K562 (cell line): ENCODE results near the gene ZNF609. TPM values are rescaled to one million over a fixed set of nuclear protein-coding genes. Genes with fewer than 3 reads are reported as not detected.

Experiments used
- ATAC-seq: fragments of 200-7000 bp; cut with Tn5 transposase; 3 replicates; pipeline ENCODE4 v1.9.1; 2020; ENCODE audit warnings: moderate library complexity
- BruUV-seq: library from RNA; stranded (reverse); fragments of 400-500 nt; replicated peaks from 2 replicates; lab custom pipeline; 2021; lab: Mats Ljungman, UMichigan
- CTCF ChIA-PET: fragments of 300-600 bp; formaldehyde crosslinking; extraction: SDS; loops from one replicate; lab custom pipeline; 2021; ENCODE audit warnings: low intra/inter-chr PET ratio; lab: Yijun Ruan, JAX
- POLR2A ChIA-PET: fragments of 300-600, 350-650 bp; sonication (Branson Sonifier 250); formaldehyde crosslinking; extraction: SDS; loops from one replicate; lab custom pipeline; 2021; ENCODE audit warnings: antibody characterized with exemption, inconsistent platforms; lab: Yijun Ruan, JAX
- DNase-seq, 4 experiments: peaks; one replicate each; pipeline versions ENCODE4 v3.0.0 to v3.0.0-alpha.2; 2011 to 2018; ENCODE audit warnings: low spot score in 3 of 4, mixed read lengths in 3 of 4; ENCODE audit errors: extremely low read depth in 1 of 4
- FAIRE-seq: peaks from 2 replicates; lab custom pipeline; 2011; peaks lifted over from hg19 to GRCh38; lab: Jason Lieb, UNC
- H2AFZ ChIP-seq: 2 replicates; pipeline ENCODE4 v1.6.0; 2011; ENCODE audit warnings: low read depth, low read length, control low read depth, inconsistent platforms
- H3K27ac ChIP-seq: fragments of 200-600 bp; 3 replicates; pipeline ENCODE4 v1.8.0; 2011; ENCODE audit warnings: low read depth, mild to moderate bottlenecking, control low read depth, inconsistent platforms, low read length, moderate library complexity, mixed read lengths; ENCODE audit errors: extremely low read depth
- H3K27me3 ChIP-seq, 2 experiments: fragments of 300-600 bp in 1 of 2; 2 replicates in 1 of 2; 3 replicates in 1 of 2; pipeline versions ENCODE4 v1.6.0 to v1.8.0; 2011; ENCODE audit warnings: inconsistent platforms in 2 of 2, low read length in 2 of 2, mild to moderate bottlenecking in 1 of 2, mixed read lengths in 1 of 2, moderate library complexity in 1 of 2; ENCODE audit not compliant: control insufficient read depth in 2 of 2, insufficient read depth in 2 of 2
- H3K36me3 ChIP-seq: fragments of 300-600 bp; 3 replicates; pipeline ENCODE4 v1.8.0; 2011; ENCODE audit warnings: mild to moderate bottlenecking, low read length, inconsistent platforms; ENCODE audit not compliant: control insufficient read depth, insufficient read depth
- H3K4me1 ChIP-seq, 2 experiments: fragments of 200-600 bp in 1 of 2; replicated peaks in 1 of 2; 2 replicates in 1 of 2; 3 replicates in 1 of 2; pipeline versions ENCODE4 v1.5.1 to v1.8.0; 2011; ENCODE audit warnings: inconsistent platforms in 2 of 2, low read length in 2 of 2, mild to moderate bottlenecking in 1 of 2, mixed read lengths in 1 of 2, moderate library complexity in 1 of 2; ENCODE audit not compliant: control insufficient read depth in 2 of 2, insufficient read depth in 2 of 2
- H3K4me2 ChIP-seq: 2 replicates; pipeline ENCODE4 v1.6.1; 2011; ENCODE audit warnings: low read length, control low read depth, inconsistent platforms, mixed read lengths; ENCODE audit not compliant: insufficient read depth
- H3K4me3 ChIP-seq: fragments of 200-600 bp; sonication (generic), shearing (Covaris generic); 2 replicates; pipeline ENCODE4 v1.5.1; 2016; ENCODE audit warnings: control low read depth, inconsistent platforms
- H3K79me2 ChIP-seq: fragments of 200-600 bp; 3 replicates; pipeline ENCODE4 v1.8.0; 2011; ENCODE audit warnings: low read length, inconsistent platforms; ENCODE audit not compliant: control insufficient read depth, insufficient read depth
- H3K9ac ChIP-seq, 2 experiments: 2 replicates each; pipeline versions ENCODE4 v1.6.0 to v1.6.1; 2011; ENCODE audit warnings: low read depth in 2 of 2, low read length in 2 of 2, control low read depth in 1 of 2, inconsistent platforms in 1 of 2, mild to moderate bottlenecking in 1 of 2, mixed read lengths in 1 of 2; ENCODE audit not compliant: insufficient read depth in 1 of 2
- H3K9me1 ChIP-seq: one replicate; pipeline ENCODE4 v1.6.0; 2011; ENCODE audit warnings: inconsistent platforms, mild to moderate bottlenecking, low read length, moderate library complexity; ENCODE audit not compliant: control insufficient read depth, insufficient read depth
- H3K9me3 ChIP-seq: replicated peaks from 2 replicates; pipeline ENCODE4 v1.5.1; 2011; ENCODE audit warnings: low read depth, low read length, inconsistent platforms; ENCODE audit not compliant: control insufficient read depth, insufficient read depth
- H4K20me1 ChIP-seq: replicated peaks from 2 replicates; pipeline ENCODE4 v1.6.1; 2011; ENCODE audit warnings: low read length, inconsistent platforms, mixed read lengths; ENCODE audit not compliant: control insufficient read depth, insufficient read depth
- ARHGAP35 ChIP-seq: fragments of 450-650 bp; IDR thresholded peaks from 2 replicates; pipeline ENCODE4 v1.6.1; 2018; ENCODE audit not compliant: partially characterized antibody
- CAMTA2 ChIP-seq: fragments of 250-450 bp; sonication (Bioruptor Pico); conservative IDR thresholded peaks from 2 replicates; pipeline ENCODE4 v1.5.1; 2022
- ETV6 ChIP-seq, 3 experiments: fragments of 150-350 bp in 1 of 3; sonication (generic) in 1 of 3; formaldehyde crosslinking in 1 of 3; IDR thresholded peaks; 2 replicates each; pipeline versions ENCODE4 v1.6.1 to v1.8.0; 2014 to 2022; ENCODE audit warnings: borderline replicate concordance in 2 of 3, low read depth in 2 of 3, antibody characterized with exemption in 1 of 3, low read length in 1 of 3, mild to moderate bottlenecking in 1 of 3, missing genetic modification reagents in 1 of 3
- FOXJ2 ChIP-seq: fragments of 200-800 bp; sonication (Bioruptor generic); IDR thresholded peaks from 2 replicates; pipeline ENCODE4 v1.6.1; 2016; ENCODE audit warnings: missing genetic modification characterization, missing compliant biosample characterization
- HOXB6 ChIP-seq: fragments of 250-450 bp; sonication (Bioruptor Pico); IDR thresholded peaks from 2 replicates; pipeline ENCODE4 v1.5.1; 2022; ENCODE audit warnings: mild to moderate bottlenecking, borderline replicate concordance
- JUN ChIP-seq, 2 experiments: sonication (generic) in 1 of 2; formaldehyde crosslinking in 1 of 2; IDR thresholded peaks; 2 replicates each; pipeline versions ENCODE4 v1.6.1 to v1.8.0; 2012 to 2022; ENCODE audit warnings: borderline replicate concordance in 2 of 2, mild to moderate bottlenecking in 2 of 2, improper control_type of control experiment in 1 of 2, low read depth in 1 of 2, low read length in 1 of 2, missing genetic modification reagents in 1 of 2
- MAFG ChIP-seq: fragments of 450-650 bp; conservative IDR thresholded peaks from 2 replicates; pipeline ENCODE4 v1.6.1; 2016; ENCODE audit warnings: missing genetic modification characterization, missing compliant biosample characterization
- SAFB ChIP-seq: fragments of 200-400 bp; formaldehyde crosslinking; IDR thresholded peaks from 2 replicates; pipeline ENCODE4 v1.6.1; 2017; ENCODE audit warnings: low read depth, low read length, borderline replicate concordance
- STAT5A ChIP-seq: IDR thresholded peaks from 2 replicates; pipeline ENCODE4 v1.6.1; 2012; ENCODE audit warnings: low read length, inconsistent platforms, borderline replicate concordance
- TAF9B ChIP-seq: fragments of 450-650 bp; IDR thresholded peaks from 2 replicates; pipeline ENCODE4 v1.6.1; 2018; ENCODE audit warnings: mild to moderate bottlenecking; ENCODE audit not compliant: partially characterized antibody
- TCF3 ChIP-seq: sonication (generic); formaldehyde crosslinking; IDR thresholded peaks from 2 replicates; pipeline ENCODE4 v1.4.0; 2020; ENCODE audit warnings: mild to moderate bottlenecking, missing genetic modification reagents
- ZBED1 ChIP-seq: IDR thresholded peaks from 2 replicates; pipeline ENCODE4 v1.6.1; 2014
- ZNF431 ChIP-seq: sonication (generic); formaldehyde crosslinking; IDR thresholded peaks from 2 replicates; pipeline ENCODE4 v1.8.0; 2022; ENCODE audit warnings: mild to moderate bottlenecking, missing genetic modification reagents
- ZNF583 ChIP-seq: fragments of 250-450 bp; sonication (Bioruptor Pico); IDR thresholded peaks from 2 replicates; pipeline ENCODE4 v1.4.0; 2020
- ZNF707 ChIP-seq: fragments of 250-450 bp; sonication (Bioruptor Pico); conservative IDR thresholded peaks from 2 replicates; pipeline ENCODE4 v1.8.0; 2022; ENCODE audit warnings: inconsistent platforms, mild to moderate bottlenecking, moderate library complexity
- ZNF717 ChIP-seq: fragments of 250-450 bp; sonication (Bioruptor Pico); IDR thresholded peaks from 2 replicates; pipeline ENCODE4 v1.5.0; 2021
- WGBS: fragments of 100-300 bp; shearing (Covaris generic); methylation state at CpG from one replicate; pipeline ENCODE4 v1.1.6; 2016; ENCODE audit warnings: low coverage, mixed read lengths; ENCODE audit not compliant: insufficient coverage; ENCODE audit errors: missing lambda C conversion rate; 5-methylcytosine and 5-hydroxymethylcytosine counted together
- in situ Hi-C: fragments of 300-500 bp; cut with MboI; formaldehyde crosslinking; loops from 4 replicates; pipeline ENCODE4 v1.15.0; 2018; ENCODE audit warnings: inconsistent platforms, mixed read lengths
- intact Hi-C: fragments of 100-400 bp; cut with micrococcal nuclease; formaldehyde crosslinking; loops from 2 replicates; pipeline ENCODE4 v1.14.2; 2022
- polyA plus RNA-seq, 8 experiments: library from polyadenylated mRNA; depleted of rRNA in 4 of 8; stranded (reverse) in 5 of 8; unstranded in 3 of 8; fragments of >200 nt; fragmentation: Nextera tagmentation in 2 of 8; fragmentation: Illumina TruSeq in 1 of 8; extraction: Ambion mirVana in 2 of 8; extraction: Trizol in 1 of 8; gene quantifications; 2 replicates each; pipeline versions ENCODE4 v1.2.1 to v1.2.3, GENCODE V29; 2011 to 2014; ENCODE audit warnings: inconsistent platforms in 1 of 8, missing spikeins in 1 of 8
- total RNA-seq, 7 experiments: library from RNA; depleted of rRNA in 6 of 7; stranded (reverse); fragments of >200 nt in 6 of 7; fragmentation: Illumina TruSeq in 2 of 7; extraction: Trizol in 2 of 7; gene quantifications; 2 replicates each; pipeline versions ENCODE4 v1.2.1 to v1.2.3, GENCODE V29; 2011 to 2021; ENCODE audit warnings: low replicate concordance in 1 of 7

The ZNF609 gene
- total and polyA plus RNA-seq, 9 of the 15 experiments (the other 6 are each of a cell fraction or from before 2014, with no cell fraction given) = 3.0 to 38.7 (median 17.8) TPM

- CTCF ChIA-PET = no interaction called here
- intact Hi-C loops (no loop called here), in situ Hi-C loops (no loop called here)
- Histone ChIP-seq H3K9me1 (no peaks in the 10 kb centered on the region), H3K4me1 (peaks cover 0 to 28% of the 10 kb centered on the region in 2 experiments; a peak in 4 of 5 replicates), H4K20me1 (no peaks in the 10 kb centered on the region), H3K4me2 (no peak overlapping the region), H3K4me3 (no peak overlapping the region), H3K79me2 (peaks cover 83% of the 10 kb centered on the region), H3K27ac (no peak overlapping the region), H3K27me3 (no peaks in the 10 kb centered on the region), H3K36me3 (peaks cover 6% of the 10 kb centered on the region; the same call in 2 of the 3 replicates), H2AFZ (no peak overlapping the region), H3K9ac (no peak overlapping the region), H3K9me3 (0 out of 2 replicates have a peak, but pooled peaks cover 1% of the 10 kb centered on the region)
- FAIRE-seq (no peak), ATAC-seq (no peak), DNase-seq (no peak)
- POLR2A ChIA-PET = no interaction called here
- TF ChIP-seq CAMTA2 (CRISPR knock-in tag) (no peak), MAFG (tag) (no peak), ZNF431 (no peak), ARHGAP35 (no peak), TCF3 (CRISPR knock-in tag) (no peak), ETV6 (IDR thresholded peaks at IDR 0.05; ENCODE audit: borderline replicate concordance in 1 of 2, low read depth in 2 of 2, low read length in 1 of 2) (no peak), ETV6 (CRISPR knock-in tag; IDR thresholded peaks at IDR 0.05; ENCODE audit: borderline replicate concordance) (no peak), ZNF583 (CRISPR knock-in tag) (no peak), TAF9B (no peak), STAT5A (no peak), ZNF717 (CRISPR knock-in tag) (no peak), SAFB (no peak), ZBED1 (no peak), JUN (IDR thresholded peaks at IDR 0.05; ENCODE audit: borderline replicate concordance, low read depth, low read length) (no peak), JUN (CRISPR knock-in tag; IDR thresholded peaks at IDR 0.05; ENCODE audit: borderline replicate concordance) (no peak), HOXB6 (CRISPR knock-in tag) (no peak), FOXJ2 (tag) (no peak), ZNF707 (CRISPR knock-in tag) (no peak)
- no TSS peak for BruUV-seq
- 90% methylated on average over 6 of the region's 6 CpGs for WGBS
Observed at GRCh38 chr15:64572856-64573255, 112.5 kb downstream of the ZNF609 start.
